SH-SY5Y (cell line): ENCODE data around the gene DNAAF5.

ENCODE experiments used
- GATA2 ChIP-seq: IDR thresholded peaks from 2 replicates; pipeline ENCODE4 v1.6.1; 2011; ENCODE audit warnings: mild to moderate bottlenecking, low read depth, low read length
- GATA3 ChIP-seq: IDR thresholded peaks from 2 replicates; pipeline ENCODE4 v1.6.1; 2011; ENCODE audit warnings: low read depth, mild to moderate bottlenecking, low read length, moderate library complexity

GRCh38 chr7:747186-747585, 20.7 kb downstream of the DNAAF5 start:
- no peak for TF ChIP-seq GATA2
- TF ChIP-seq GATA3 = no peak
